Pancreas (tissue), 10 donors: ENCODE measurements around the gene DSCAML1. TPM values are rescaled to one million over a fixed set of nuclear protein-coding genes. Genes with fewer than 3 reads are reported as not detected.

Experiments used
- ATAC-seq, 4 donors: fragments of 200-7000 bp; cut with Tn5 transposase; one replicate each; pipeline versions ENCODE4 v1.8.0 to v1.9.1; 2020; ENCODE audit warnings: mild to moderate bottlenecking in 4 of 4, moderate library complexity in 4 of 4
- DNase-seq, 6 donors: peaks; one replicate each; pipeline ENCODE4 v3.0.0-alpha.2; 2020
- FAIRE-seq: peaks from 2 replicates; lab custom pipeline; 2012; peaks lifted over from hg19 to GRCh38; lab: Jason Lieb, UNC
- H3K27ac ChIP-seq, 4 donors: fragments of 200-600 bp; sonication (generic); 1 replicate in 3 of 4; 2 replicates in 1 of 4; pipeline versions ENCODE4 v1.5.0 to v1.8.0; 2020
- H3K27me3 ChIP-seq, 4 donors: fragments of 200-600 bp; one replicate each; pipeline ENCODE4 v1.8.0; 2021
- H3K36me3 ChIP-seq, 3 donors: fragments of 200-600 bp; sonication (generic) in 1 of 3; one replicate each; pipeline versions ENCODE4 v1.5.0 to v1.8.0; 2020 to 2021
- H3K4me1 ChIP-seq, 3 donors: fragments of 200-600 bp; one replicate each; pipeline ENCODE4 v1.8.0; 2021
- H3K4me3 ChIP-seq, 4 donors: fragments of 200-600 bp; sonication (generic) in 2 of 4; one replicate each; pipeline versions ENCODE4 v1.5.0 to v1.8.0; 2020 to 2021
- H3K9me3 ChIP-seq, 4 donors: fragments of 200-600 bp; one replicate each; pipeline ENCODE4 v1.8.0; 2021
- WGBS, 2 donors: extraction: QIAGEN DNeasy Blood & Tissue Kit; methylation state at CpG; one replicate each; pipeline ENCODE4 v1.1.7; 2013; 5-methylcytosine and 5-hydroxymethylcytosine counted together
- intact Hi-C, 3 donors: fragments of 100-400 bp; cut with DNase I; formaldehyde crosslinking; loops; one replicate each; pipeline versions ENCODE4 v1.11.1 to v1.14.2; 2022
- polyA plus RNA-seq, 2 donors: library from polyadenylated mRNA; stranded (reverse); fragments of 200-250 nt; gene quantifications; one replicate each; pipeline ENCODE4 v1.2.3, GENCODE V29; 2013
- total RNA-seq, 6 donors: library from RNA; stranded (reverse); fragmentation: NEBNext Ultra II Directional in 4 of 6; extraction: Animal tissue kit (Norgen Biotek cat#: 25700) in 4 of 6; gene quantifications; one replicate each; pipeline versions ENCODE4 v1.2.1 to v1.2.4, GENCODE V29; 2021 to 2023
- TF ChIP-seq, protein P1 (sequence below), 4 donors: fragments of 200-600 bp; sonication (generic) in 3 of 4; IDR thresholded peaks; one replicate each; pipeline versions ENCODE4 v1.5.0 to v1.8.0; 2021; ENCODE audit warnings: antibody characterized with exemption in 4 of 4
- donor health status: healthy with polysubstance abuse.
- donor health status: DM: no; HTN: no; CAD: no; lungs with moderate emphysema.
- donor health status: DM: no; HTN: no; CAD: no.
- donor health status: control.
- donor health status: control.
- donor health status: Bipolar disorder and iron deficiency.
- donor health status: DM: yes; HTN: yes; CAD: no.
- donor health status: DM: no; HTN: no; CAD: no.
- donor health status: DM: no; HTN: no; CAD: no.
- donor health status: DM: yes; HTN: yes; CAD: no.

DSCAML1 gene
- total and polyA plus RNA-seq, 8 donors, result 0.69 to 2.7 (median 1.8) TPM

GRCh38 chr11:117524468-117525183, 272.4 kb downstream of the DSCAML1 start:
- Histone ChIP-seq H3K4me3 (no peak overlapping the region), H3K9me3 (no peaks in the 10 kb centered on the region), H3K36me3 (no peaks in the 10 kb centered on the region), H3K4me1 (no peaks in the 10 kb centered on the region), H3K27ac (no peak overlapping the region), H3K27me3 (no peaks in the 10 kb centered on the region)
- no peak for ATAC-seq
- TF ChIP-seq, protein P1, sequence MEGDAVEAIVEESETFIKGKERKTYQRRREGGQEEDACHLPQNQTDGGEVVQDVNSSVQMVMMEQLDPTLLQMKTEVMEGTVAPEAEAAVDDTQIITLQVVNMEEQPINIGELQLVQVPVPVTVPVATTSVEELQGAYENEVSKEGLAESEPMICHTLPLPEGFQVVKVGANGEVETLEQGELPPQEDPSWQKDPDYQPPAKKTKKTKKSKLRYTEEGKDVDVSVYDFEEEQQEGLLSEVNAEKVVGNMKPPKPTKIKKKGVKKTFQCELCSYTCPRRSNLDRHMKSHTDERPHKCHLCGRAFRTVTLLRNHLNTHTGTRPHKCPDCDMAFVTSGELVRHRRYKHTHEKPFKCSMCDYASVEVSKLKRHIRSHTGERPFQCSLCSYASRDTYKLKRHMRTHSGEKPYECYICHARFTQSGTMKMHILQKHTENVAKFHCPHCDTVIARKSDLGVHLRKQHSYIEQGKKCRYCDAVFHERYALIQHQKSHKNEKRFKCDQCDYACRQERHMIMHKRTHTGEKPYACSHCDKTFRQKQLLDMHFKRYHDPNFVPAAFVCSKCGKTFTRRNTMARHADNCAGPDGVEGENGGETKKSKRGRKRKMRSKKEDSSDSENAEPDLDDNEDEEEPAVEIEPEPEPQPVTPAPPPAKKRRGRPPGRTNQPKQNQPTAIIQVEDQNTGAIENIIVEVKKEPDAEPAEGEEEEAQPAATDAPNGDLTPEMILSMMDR (IDR thresholded peaks at IDR 0.05), result no peak
- no peak for DNase-seq
- WGBS, 2 donors, result 81 to 88% methylated on average over 24 of the region's 24 CpGs
- FAIRE-seq, result no peak
- intact Hi-C loops, result no loop called here

DNA sequence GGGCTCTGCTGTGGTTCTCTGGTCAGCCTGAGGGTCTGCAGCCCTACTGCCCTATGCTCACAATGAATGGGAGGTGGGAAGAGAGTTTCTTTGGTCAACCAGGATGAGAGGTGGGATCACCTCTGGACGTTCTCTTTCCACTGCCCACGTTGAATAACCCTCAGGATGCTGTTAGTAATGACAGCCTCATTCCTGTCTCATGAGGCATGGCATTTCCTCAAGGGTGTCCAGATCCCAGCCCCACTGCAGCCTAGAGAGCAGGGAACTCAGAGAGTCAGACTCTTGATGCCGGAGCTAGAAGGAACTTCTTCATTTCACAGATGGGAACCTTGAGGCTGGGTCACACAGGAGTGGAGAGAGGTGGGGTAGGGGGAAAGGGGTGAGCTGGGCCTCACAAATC, 273.3 kb downstream of the DSCAML1 start:
- intact Hi-C loops, result no loop called here
- FAIRE-seq (no peak), ATAC-seq (no peak), DNase-seq (no peak)
- H3K36me3 ChIP-seq, result no peaks in the 10 kb centered on the region
- no peak overlapping the region for H3K27ac ChIP-seq
- H3K4me3 ChIP-seq, result no peak overlapping the region
- no peaks in the 10 kb centered on the region for H3K9me3 ChIP-seq
- H3K4me1 ChIP-seq, result no peaks in the 10 kb centered on the region
- no peaks in the 10 kb centered on the region for H3K27me3 ChIP-seq
- 62 to 69% methylated on average over 3 of the region's 3 CpGs for WGBS, 2 donors
- TF ChIP-seq, protein P1 (IDR thresholded peaks at IDR 0.05), result no peak

- Histone ChIP-seq H3K9me3 (no peaks in the 10 kb centered on the region), H3K27ac (no peak overlapping the region), H3K4me3 (no peak overlapping the region), H3K4me1 (no peaks in the 10 kb centered on the region), H3K36me3 (no peaks in the 10 kb centered on the region), H3K27me3 (no peaks in the 10 kb centered on the region)
- WGBS, 2 donors, result 55 to 85% methylated on average over 4 of the region's 4 CpGs
- no peak for ATAC-seq
- TF ChIP-seq, protein P1 (IDR thresholded peaks at IDR 0.05), result no peak
- no peak for DNase-seq
- intact Hi-C loops, result no loop called here
- FAIRE-seq, result no peak
Observed at GRCh38 chr11:117521974-117522373, 275.0 kb downstream of the DSCAML1 start.

- no peaks in the 10 kb centered on the region for H3K36me3 ChIP-seq
- H3K9me3 ChIP-seq, result no peaks in the 10 kb centered on the region
- FAIRE-seq, result no peak
- no peak for ATAC-seq
- intact Hi-C loops, result no loop called here
- H3K27me3 ChIP-seq, result no peaks in the 10 kb centered on the region
- no peak overlapping the region for H3K4me3 ChIP-seq
- WGBS, 2 donors, result 91 to 93% methylated on average over 21 of the region's 21 CpGs
- DNase-seq, result no peak
- H3K27ac ChIP-seq, result no peak overlapping the region
- no peaks in the 10 kb centered on the region for H3K4me1 ChIP-seq
- TF ChIP-seq, protein P1 (IDR thresholded peaks at IDR 0.05), result no peak
Observed at GRCh38 chr11:117520966-117521365, 276.1 kb downstream of the DSCAML1 start.

DNA sequence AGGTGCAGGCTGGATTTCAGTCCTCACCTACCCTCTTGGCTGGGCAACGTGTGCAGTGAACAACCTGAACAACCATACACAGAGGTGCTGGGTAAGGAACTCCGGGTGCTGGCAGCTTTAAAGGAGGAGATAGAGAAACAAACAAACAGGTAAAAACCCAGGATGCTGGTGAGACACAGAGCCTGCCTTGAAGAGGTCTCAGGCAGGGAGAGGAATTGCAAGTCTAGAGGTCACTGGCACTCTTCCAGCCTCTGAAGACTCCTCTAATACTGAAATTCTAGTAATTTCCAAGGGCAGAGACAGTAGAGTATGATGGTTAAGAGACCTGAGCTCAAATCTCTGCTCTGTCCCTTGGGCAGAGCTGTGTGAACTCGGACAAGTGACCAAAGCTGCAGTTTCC, 276.8 kb downstream of the DSCAML1 start:
- DNase-seq, result no peak

More for the DNA sequence above, 276.8 kb downstream of the DSCAML1 start:
- TF ChIP-seq, protein P1 (IDR thresholded peaks at IDR 0.05), result no peak
- Histone ChIP-seq H3K27ac (no peak overlapping the region), H3K9me3 (no peaks in the 10 kb centered on the region), H3K4me1 (no peaks in the 10 kb centered on the region), H3K27me3 (no peaks in the 10 kb centered on the region), H3K4me3 (no peak overlapping the region), H3K36me3 (no peaks in the 10 kb centered on the region)
- intact Hi-C loops, result no loop called here
- FAIRE-seq (no peak), ATAC-seq (no peak)
- WGBS, 2 donors, result 69 to 80% methylated on average over 3 of the region's 3 CpGs
